Prostate gland (tissue), 2 donors: Measurements from ENCODE around the gene PDGFD.

ENCODE experiments used
- CTCF ChIP-seq, 4 experiments: fragments of 200-600 bp in 2 of 4; fragments of 450-650 bp in 2 of 4; sonication (generic) in 2 of 4; IDR thresholded peaks; 1 replicate in 3 of 4; 2 replicates in 1 of 4; pipeline ENCODE4 v1.5.1; 2016 to 2019; ENCODE audit warnings: antibody characterized with exemption in 4 of 4, mild to moderate bottlenecking in 2 of 4, moderate library complexity in 2 of 4
- POLR2A ChIP-seq: fragments of 450-650 bp; IDR thresholded peaks from one replicate; pipeline ENCODE4 v1.6.1; 2016; ENCODE audit warnings: antibody characterized with exemption, mild to moderate bottlenecking

GRCh38 chr11:104159356-104159755 lies 4.6 kb downstream of the PDGFD start:
- no peak for TF ChIP-seq CTCF (IDR thresholded peaks at IDR 0.05)
- TF ChIP-seq POLR2A: no peak
